Ramos (cell line): ENCODE data around the gene METRNL.
"Not testable (repeated sequence)": the region's sequence is repeated elsewhere in the genome, so short reads cannot be mapped to it uniquely, and the experiment has no call there.

Experiments used
- in situ Hi-C: fragments of 300-500 bp; cut with MboI; formaldehyde crosslinking; loops from one replicate; pipeline ENCODE4 v1.14.3; 2022; ENCODE audit warnings: low sequenced_read_pairs; ENCODE audit not compliant: unreplicated experiment

METRNL gene

GRCh38 chr17:83132251-83133081 lies 53.1 kb downstream of the METRNL start:
- in situ Hi-C loops = no loop called here

- in situ Hi-C loops = no loop called here
Observed at GRCh38 chr17:83133302-83134121, 54.1 kb downstream of the METRNL start.

GRCh38 chr17:83134456-83134855 lies 55.0 kb downstream of the METRNL start:
- in situ Hi-C loops = not testable (repeated sequence)

GRCh38 chr17:83135692-83136091 lies 56.3 kb downstream of the METRNL start:
- in situ Hi-C loops = no loop called here

GRCh38 chr17:83136156-83136555 lies 56.7 kb downstream of the METRNL start:
- in situ Hi-C loops = no loop called here

- in situ Hi-C loops = no loop called here
Observed at GRCh38 chr17:83136931-83137330, 57.5 kb downstream of the METRNL start.

- in situ Hi-C loops = no loop called here
Observed at GRCh38 chr17:83137523-83137922, 58.1 kb downstream of the METRNL start.

- in situ Hi-C loops = no loop called here
Observed at GRCh38 chr17:83138820-83139219, 59.4 kb downstream of the METRNL start.

- in situ Hi-C loops = not testable (repeated sequence)
Observed at GRCh38 chr17:83139541-83140248, 60.3 kb downstream of the METRNL start.

GRCh38 chr17:83140249-83140566 lies 60.8 kb downstream of the METRNL start:
- in situ Hi-C loops = not testable (repeated sequence)

GRCh38 chr17:83142619-83143018 lies 63.2 kb downstream of the METRNL start:
- in situ Hi-C loops = no loop called here

GRCh38 chr17:83143817-83144231 lies 64.4 kb downstream of the METRNL start:
- in situ Hi-C loops = no loop called here
